NCI-H2081 treated with DMSO at 0.1 percent for 48 hours (cell line): ENCODE results near the gene MFSD12.

ENCODE experiments used
- DNase-seq: peaks from one replicate; lab custom pipeline; 2025; lab: John Stamatoyannopoulos, UW

MFSD12 gene

DNA sequence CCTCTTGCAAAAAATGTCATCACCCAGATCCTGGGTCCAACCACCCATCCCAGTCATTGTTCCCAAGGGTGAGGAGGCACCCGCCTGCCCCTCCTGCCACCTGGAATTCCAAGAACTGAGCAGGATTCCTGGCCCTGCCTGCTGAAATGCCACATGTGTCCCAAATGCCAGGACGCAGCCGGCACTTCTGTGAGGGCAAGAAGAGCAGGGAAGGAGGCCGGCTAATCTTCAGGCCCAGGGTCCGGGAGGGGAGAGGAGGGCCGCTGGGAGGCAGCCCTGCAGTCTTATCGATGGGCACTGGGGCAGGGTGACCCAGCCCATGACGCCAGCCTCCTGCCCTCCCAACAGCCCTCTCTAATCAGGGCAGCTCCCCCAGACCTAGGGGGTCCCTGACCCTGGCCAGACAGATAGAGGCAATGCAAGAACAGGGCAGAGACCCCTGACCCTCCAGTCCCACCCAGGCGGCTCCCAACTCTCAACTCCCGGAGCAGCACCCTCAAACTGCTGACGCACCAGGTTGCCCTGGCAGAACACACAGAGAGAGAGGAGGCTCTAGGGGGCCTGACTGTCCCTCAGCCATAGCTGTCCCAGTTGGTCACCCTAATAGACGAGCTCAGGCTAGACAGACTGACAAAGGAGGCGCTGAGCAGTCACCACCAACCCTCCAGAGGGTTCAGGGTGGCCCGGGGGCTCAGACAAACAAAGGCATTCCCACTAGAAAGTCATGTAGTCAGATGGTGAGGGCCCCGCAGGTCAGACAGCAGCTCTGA, 1.5 kb downstream of the MFSD12 start:
- no peak for DNase-seq

DNA sequence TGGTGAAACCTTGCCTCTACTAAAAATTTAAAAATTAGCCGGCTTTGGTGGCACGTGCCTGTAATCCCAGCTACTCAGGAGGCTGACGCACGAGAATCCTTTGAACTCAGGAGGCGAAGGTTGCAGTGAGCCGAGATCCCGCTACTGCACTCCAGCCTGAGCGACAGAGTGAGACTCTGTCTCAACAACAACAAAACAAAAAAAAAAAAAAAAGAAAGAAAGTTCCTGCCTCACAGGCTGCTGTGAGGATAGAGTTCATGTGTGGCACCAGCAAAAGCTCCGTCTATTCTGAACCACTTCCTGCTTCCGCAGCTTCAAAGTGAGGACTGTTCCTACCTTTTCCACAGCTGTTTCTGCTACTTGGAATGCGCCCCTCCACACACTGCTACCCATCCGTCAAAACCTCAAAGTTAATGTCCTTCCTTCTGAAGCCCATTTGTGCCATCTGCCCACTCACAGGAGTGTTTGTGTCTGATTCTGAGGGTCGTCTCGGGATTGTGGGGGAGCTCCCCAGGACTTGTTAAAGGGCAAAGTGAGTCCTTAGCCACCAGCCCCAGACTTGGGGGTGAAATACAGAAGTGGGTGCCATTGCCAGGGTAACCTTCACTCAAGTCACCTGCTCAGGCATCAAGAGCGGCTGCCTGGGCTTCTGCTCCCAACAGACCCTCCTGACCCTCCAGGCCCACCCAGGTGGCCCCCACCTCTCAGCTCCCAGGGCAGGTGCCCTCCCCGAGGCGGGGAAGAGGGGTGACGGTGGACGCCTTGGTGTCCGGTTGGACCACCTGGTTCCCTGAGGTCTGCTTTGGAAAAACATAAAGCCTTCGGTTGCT, 2.9 kb downstream of the MFSD12 start:
- DNase-seq: no peak

DNA sequence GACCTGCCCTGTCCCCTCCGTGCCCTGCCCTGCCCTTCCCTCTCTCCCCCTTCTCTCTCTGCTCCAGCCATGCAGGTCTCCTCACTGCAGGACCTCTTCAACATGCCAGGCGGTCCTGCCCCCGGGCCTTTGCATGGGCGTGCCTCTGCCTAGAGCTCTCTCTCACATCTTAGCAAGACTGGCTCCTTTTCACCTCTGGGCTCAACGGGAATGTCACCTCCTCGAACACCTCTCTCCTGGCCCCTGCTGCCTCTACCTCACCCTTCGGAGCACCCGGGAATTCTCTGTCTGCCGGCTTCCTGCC, 5.6 kb downstream of the MFSD12 start:
- no peak for DNase-seq

DNA sequence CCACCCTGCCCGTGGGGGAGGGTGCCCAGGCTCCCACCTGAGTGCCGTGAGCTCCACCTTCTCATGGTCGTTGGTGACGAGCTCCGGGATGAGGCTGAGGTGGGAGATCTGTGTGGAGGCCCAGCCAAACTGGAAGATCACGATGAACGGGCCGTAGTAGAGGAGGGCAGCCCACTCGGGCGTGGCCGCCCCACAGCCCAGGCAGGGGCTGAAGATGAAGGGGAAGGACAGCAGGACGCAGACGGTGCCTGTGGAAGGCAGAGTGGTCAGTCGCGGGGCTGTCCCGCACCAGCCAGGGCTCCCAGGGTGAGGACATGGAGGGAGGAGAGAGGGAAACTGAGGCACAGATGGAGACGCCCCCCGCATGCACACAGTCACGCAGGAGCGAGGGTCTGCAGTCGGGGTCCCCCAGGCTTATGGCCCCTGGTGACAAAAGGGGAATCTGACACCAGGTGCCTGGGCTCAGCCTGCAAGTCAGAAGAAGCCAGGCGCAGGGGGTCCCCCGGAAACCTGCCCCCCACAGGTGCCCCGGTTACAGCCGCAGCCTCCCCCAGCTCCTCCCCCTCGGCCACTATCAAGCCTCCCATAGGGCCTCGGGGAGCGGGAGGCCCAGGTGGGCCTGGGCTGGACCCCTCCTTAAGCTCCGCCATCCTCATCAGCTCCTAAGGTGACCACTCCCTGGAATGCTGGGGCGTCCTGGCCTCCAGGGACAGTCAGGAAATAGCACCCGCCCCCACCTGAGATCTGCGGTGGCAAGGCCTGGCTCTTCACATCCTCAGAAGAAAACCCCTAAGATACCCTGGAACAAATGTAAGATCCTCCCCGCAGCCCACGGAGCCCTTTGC, 6.2 kb downstream of the MFSD12 start:
- no peak for DNase-seq

DNA sequence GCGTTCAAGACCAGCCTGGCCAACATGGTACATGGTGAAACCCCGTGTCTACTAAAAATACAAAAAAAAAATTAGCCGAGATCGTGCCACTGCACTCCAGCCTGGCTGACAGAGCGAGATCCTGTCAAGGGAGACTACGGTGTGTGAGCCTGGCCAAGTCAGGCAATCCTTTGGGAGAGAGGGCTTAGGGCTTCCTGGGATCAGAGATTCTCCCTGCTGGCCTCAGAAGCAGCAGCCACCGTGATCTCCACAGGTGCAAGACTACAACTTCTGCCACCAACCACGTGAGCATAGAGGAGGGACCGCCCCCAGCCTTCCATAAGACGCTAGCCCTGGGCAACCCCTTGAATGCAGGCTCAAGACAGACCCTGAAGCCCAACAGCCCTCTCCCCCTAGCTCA, 7.6 kb downstream of the MFSD12 start:
- no peak for DNase-seq

DNA sequence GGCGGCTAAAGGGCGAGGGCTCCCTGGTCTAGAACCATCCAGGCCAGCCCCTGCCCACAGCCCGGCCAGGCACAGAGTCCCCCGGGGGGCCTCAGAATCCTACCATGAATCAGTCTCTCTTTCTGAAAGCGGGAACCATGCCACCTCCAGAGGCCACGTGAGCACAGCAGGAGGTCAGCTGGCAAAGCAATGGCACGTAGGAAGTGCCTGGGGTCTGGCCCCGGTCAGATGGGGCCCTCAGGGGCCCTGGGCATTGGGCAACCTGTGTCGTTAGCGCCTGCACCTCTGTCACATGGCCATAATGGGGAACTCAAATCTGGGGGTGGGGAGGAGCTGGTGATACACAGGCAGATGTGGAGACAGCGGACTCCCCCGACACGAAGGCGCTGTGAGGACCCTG, 8.8 kb downstream of the MFSD12 start:
- no peak for DNase-seq

DNA sequence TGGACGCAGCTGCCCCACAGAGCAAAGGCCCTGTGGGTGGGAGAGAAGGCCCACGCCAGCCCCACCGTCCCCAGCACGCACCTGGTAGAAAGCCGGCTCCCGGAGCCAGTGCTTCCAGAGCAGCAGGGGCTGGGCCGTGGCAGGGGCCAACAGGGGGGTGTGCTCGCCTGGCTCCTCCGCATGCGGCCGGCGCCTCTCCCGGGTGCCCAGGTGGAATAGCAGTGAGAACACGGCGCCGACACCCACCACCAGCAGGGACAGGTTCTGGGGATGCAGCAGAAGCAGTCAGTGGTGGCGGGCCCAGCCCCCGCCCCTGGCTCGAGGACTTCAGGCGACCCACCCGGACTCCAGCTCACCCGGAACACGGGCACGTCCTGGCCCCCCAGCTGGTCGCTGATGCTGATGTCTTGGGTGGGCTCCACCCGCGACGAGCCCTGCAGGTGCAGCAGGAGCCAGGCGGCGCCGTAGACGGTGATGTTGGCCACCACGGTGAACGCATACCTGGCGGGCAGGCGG, 9.6 kb downstream of the MFSD12 start:
- no peak for DNase-seq

DNA sequence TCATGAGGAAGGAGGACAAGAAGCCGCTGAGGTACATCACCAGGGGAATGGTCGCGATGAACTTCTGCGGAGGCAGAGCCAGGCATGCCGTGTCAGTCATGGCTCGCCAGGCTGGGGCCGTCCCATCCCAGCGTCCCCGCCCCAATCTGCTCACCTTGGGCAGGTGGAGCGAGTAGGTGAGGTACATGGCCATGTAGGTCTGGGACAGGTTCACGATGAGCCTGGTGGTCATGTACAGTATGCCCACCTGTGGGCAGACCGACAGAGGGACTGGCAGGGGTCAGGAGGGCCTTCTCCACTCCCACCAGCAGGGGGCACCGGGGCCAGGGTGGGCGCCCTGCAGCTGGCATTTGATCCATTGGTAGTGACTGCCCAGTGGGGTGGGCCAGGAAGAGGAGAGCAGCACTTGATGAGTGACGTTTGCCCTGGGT, 10.1 kb downstream of the MFSD12 start:
- DNase-seq: no peak

DNA sequence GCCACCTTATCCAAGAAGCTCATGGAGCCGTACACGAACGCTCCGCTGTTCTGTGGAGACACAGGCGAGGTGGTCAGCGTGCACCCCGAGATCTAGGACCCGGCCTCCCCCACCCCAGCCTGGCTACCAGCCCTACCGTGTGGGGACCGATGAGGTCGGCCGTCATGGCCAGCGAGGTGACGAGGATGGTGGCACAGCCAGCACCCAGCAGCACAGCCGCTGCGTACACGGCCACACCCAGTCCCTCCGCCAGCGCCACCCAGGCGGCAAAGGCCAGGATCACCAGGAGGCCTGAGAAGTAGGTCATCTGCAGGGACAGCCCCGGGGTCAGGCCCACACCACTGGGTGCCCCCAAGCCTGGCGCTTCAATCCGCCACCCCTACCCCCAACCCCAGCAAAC, 11.3 kb downstream of the MFSD12 start:
- DNase-seq: no peak

DNA sequence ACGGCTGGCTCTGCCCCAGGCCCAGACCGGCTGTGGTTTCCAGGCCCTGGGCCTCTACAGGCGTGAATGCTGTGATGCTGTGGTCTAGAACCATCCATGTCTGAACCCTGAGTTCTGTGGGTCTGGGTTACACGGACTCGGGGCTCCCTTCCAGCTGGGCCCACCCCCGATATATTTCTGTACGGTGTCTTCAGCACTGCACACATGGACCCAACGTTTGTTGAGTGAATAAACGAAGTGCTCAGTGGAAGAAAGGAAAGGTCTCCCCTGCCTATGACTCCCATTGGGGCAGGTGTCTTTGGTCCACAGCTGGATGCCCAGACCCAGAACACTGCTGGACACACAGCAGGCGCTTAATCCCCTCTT, 11.7 kb downstream of the MFSD12 start:
- DNase-seq: no peak

DNA sequence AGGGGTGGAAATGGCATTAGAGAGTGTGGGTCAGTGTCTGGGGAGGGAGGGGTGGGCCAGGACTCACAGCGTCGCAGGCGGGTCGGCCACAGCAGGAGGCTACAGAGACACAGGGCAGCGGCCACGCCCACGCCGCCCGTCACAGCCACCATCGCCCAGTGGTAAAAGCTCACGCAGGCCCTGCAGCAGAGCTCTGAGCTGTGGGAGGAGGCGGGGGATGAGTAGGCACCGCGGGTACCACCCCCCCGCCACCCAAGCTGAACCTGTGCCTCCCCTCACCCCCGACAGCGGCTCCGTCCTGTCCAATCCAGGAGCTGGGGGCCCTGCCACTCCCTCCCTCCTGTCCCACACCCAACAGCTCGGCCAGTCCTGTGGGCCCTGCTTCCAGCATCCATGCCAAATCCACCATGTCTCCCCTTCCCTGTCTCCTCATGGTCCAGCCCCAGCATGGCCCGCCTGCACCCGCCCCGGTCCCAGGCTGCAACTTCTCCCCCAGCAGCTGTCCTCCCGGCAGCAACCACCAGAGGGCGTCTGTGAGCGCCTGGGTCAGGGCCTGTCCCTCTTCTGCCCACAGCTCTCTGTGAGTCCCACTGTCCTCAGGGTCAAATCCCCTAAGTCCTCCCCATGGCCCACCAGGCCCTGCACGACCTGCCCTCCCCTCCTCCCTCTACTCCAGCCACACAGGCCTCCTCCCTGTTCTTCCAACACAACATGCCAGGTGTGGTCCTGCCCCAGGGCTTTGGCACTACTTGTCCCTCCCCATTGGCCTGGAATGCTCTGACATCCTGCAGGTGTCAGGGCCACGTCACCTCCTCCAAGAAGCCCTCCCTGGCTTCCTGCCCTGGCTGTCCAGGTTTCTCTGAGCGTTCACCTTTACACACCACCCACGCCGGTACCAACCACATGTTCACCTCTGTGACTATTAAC, 12.4 kb downstream of the MFSD12 start:
- no peak for DNase-seq

DNA sequence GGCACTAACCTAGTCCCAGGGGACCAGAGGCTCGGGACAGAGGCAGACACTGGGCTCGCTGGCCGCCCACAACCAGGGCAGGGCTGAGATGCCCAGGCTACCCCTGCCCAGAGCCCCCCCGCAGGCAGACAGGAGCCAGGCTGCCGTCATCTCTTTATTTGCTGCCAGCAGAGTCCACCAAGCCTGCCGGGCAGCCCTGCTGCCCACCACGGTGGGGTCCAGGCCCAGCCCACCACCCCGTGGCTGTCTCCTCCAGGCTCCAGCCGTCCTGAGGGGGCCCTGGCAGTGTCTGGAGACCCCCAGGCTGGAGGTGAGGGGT, 13.4 kb downstream of the MFSD12 start:
- no peak for DNase-seq

DNA sequence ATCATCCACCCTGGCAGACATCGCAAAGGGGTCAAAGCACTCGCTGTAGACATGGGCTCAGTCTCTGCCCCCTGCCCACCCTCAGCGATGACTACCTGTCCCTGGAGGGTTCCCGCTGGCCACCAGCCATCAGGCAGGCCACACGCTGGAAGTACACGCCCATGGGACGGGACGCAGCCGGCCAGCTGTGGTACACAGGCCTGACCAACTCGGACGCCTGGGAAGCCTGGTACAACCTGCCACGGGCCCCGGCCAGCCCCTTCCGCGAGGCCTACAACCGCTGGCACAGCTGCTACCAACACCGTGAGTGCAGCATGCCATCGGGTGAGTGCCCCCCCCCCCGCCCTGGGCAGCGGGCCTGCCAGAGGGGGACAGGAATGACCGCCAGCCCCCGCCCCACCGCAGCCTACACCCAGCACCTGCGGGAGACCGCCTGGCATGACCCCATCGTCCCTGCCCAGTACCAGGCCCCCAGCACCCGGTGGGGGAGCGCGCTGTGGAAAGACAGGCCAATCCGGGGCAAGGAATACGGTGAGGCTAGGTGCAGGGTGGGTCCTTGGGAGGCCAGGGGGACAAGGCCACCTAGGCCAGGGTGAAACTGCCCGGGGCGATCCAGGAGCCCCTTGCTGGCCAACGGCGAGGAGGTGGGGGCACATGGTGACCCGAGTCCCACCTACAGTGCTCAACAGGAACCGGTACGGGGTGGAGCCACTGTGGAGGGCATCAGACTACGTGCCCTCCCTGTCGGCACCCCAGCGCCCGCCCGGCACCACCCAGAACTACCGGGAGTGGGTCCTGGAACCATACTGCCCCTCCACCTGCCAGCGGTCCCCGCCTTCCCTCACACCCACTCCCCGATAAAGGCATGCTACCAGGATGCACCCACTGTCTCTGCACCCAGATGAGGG, 14.0 kb downstream of the MFSD12 start:
- DNase-seq: no peak

DNA sequence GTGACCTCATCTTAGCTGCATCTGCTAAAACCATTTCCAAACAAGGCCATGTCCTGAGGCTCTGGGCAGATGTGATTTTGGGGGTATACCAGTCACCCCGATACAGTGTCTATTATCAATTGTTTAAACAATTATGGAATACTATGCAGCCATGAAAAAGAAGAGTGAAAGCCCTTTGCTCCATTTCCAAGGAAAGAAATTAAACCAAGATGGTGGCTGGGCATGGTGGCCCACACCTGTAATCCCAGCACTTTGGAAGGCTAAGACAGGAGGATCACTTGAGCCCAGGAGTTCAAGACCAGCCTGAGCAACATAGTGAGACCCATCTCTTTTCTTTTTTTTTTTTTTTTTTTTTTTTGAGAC, 17.6 kb downstream of the MFSD12 start:
- no peak for DNase-seq

DNA sequence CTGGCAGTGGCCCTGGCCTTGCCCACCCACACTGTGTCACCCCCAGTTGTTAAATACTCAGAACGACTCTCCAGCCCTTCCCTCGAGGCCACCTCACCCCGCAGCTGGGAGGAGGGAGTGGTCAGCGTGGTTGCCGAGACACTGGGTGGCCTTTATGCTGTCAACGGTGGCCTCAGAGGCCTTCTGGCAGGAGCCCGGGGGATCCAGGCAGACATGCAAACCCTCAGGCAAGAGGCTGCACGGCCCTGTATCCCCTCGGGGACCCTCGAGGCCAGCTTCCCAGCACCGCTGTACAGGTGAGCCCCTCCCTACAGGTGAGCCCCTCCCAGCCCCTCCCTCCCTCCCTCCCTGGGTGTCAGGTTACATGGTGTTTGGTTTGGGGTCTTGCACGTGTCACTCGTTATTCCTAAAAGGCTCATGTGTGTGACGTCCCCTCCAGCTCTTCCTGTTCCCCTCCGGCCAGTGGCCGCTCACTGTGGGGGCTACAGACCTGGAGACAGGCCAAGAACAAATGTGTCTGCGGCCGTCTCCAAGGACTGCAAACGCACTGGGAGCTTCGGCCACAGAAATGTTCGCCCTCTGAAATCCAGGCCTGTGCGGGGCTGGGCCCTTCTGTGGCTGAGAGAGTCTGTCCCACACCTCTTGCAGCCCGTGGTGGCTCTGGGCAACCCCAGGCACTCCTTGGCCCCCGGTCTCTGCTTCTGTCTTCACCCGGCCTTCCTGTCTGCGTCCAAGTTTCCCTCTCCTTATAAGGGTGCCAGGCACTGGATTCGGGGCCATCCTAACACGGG, 18.2 kb downstream of the MFSD12 start, which contains the start of gene TEKTIP1:
TEKTIP1 (plus strand) TSS at position 210 of the 791 bp plus-strand sequence; CDS start at position 214, 4 bp downstream.
- DNase-seq: no peak

DNA sequence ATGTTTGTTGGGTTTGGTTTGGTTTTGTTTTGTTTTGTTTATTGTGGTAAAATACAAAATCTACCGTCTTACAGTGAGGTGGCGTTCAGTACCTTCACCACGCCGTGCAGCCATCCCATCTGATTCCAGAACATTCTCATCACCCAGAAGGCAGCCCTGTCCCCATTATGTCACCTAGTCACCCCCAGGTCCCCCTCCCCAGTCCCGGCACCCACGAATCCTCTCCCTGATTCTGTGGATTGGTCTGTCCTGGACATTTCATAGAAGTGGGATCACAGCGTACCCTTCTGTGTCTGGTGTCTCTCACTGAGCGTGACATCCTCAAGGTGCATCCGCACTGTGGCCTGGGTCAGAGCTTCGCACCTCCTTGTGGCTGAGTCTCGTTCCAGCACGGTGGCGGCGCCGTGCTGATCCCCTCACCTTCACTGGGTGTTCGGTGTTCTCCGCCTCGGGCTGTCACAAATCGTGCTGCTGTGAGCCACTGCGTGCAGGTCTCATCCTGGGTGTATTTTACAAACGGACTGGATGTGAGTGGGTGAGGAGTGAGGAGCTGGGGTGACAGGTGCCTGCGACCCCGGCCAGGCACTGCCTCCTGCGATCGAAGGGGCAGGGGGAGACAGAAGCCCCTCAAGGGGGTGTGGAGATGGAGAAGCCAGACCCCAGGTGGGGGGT, 19.0 kb downstream of the MFSD12 start:
- no peak for DNase-seq

DNA sequence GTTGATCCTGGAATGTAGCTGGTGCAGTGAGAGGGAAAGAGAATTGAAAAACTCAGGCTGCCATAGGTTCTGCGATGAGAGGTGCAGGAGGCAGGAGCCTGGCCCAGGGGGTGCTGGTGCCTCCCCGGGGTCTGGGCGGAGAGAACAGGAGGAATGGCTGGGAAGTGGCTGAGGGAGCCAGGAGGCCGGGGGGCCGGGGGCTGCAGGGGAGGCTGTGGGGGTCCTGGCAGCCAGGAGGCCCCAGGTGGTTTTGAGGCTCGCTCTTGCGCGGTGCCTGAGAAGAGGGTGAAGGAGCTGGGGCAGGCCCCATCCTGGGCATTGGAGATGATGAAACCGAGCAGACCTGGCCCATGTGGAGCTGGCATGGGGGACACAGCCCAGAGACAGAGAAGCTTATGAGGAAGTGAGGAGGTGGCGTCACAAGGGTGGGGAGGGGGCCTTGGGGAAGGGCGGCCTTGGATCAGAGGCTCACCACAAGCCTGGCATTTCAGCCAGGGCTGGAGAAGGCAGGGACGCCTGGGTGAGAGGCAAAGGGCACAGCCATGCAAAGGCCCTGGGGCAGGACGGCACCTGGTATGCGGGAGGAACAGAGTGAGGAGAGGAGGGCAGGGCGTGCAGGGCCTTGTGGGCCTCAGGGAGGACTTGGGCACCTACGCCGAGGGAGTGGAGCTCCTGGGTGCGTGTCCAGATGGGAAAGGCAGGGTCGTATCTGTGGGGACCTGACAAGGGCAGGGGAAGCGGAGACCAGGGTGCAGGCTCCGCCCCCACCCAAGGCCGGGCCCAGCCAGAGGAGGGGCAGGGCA, 19.7 kb downstream of the MFSD12 start:
- DNase-seq: no peak

DNA sequence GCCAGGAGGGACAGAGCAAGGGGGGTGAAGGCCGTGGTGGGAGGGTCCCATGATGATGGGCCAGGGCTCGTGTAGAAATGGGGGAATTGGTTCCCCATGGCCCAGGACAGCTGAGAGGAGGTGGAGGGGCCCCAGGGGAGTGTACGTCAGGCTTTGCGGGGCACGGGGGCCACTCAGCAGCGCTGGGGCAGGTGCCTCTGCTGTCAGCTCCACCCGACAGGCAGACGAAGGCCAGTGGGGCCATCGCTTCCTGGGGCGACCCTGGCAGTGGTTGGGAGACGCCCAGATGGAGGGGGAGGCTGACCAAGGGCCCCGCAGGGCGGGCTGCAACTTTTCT, 20.3 kb downstream of the MFSD12 start:
- DNase-seq: no peak
